WTC11 (cell line): Measurements from ENCODE around the gene NGRN. TPM values are rescaled to one million over a fixed set of nuclear protein-coding genes. Genes with fewer than 3 reads are reported as not detected.
A peak's percentile ranks its signal among the peaks of the same experiment; 100 is the strongest.

Source experiments
- ATAC-seq: fragments of 200-7000 bp; cut with Tn5 transposase; 2 replicates; pipeline ENCODE4 v1.10.0; 2021; ENCODE audit warnings: mild to moderate bottlenecking, moderate library complexity
- CTCF ChIA-PET: fragments of 300-600 bp; sonication (Branson Sonifier 250); formaldehyde crosslinking; loops from one replicate; lab custom pipeline; 2021; ENCODE audit warnings: antibody characterized with exemption; lab: Charles Lee
- POLR2A ChIA-PET: fragments of 350-600 bp; sonication (Branson Sonifier 250); formaldehyde crosslinking; loops from one replicate; lab custom pipeline; 2021; ENCODE audit warnings: antibody characterized with exemption; lab: Charles Lee
- DNase-seq: peaks from one replicate; pipeline ENCODE4 v3.0.0; 2021; ENCODE audit warnings: low spot score
- H3K27ac Mint-ChIP-seq: 2 replicates; pipeline ENCODE4 v1.8.0; 2021; ENCODE audit warnings: mixed read lengths
- H3K27me3 Mint-ChIP-seq: 2 replicates; pipeline ENCODE4 v1.8.0; 2021; ENCODE audit warnings: low read depth, mild to moderate bottlenecking, moderate library complexity, mixed read lengths
- H3K36me3 Mint-ChIP-seq: 2 replicates; pipeline ENCODE4 v1.8.0; 2021; ENCODE audit warnings: mixed read lengths
- H3K4me1 Mint-ChIP-seq: 2 replicates; pipeline ENCODE4 v1.8.0; 2022; ENCODE audit warnings: mixed read lengths
- H3K4me3 Mint-ChIP-seq: 2 replicates; pipeline ENCODE4 v1.8.0; 2021; ENCODE audit warnings: mild to moderate bottlenecking, moderate library complexity, mixed read lengths
- H3K9me3 Mint-ChIP-seq: 2 replicates; pipeline ENCODE4 v1.8.0; 2021; ENCODE audit warnings: mixed read lengths
- ATF1 ChIP-seq: sonication (generic); formaldehyde crosslinking; IDR thresholded peaks from 2 replicates; pipeline ENCODE4 v1.8.1; 2023; ENCODE audit warnings: mild to moderate bottlenecking, moderate library complexity, missing genetic modification reagents
- ERG ChIP-seq: fragments of 250-450 bp; sonication (Bioruptor Pico); IDR thresholded peaks from 2 replicates; pipeline ENCODE4 v1.8.0; 2021; ENCODE audit warnings: mild to moderate bottlenecking
- ETV6 ChIP-seq: sonication (generic); formaldehyde crosslinking; IDR thresholded peaks from 2 replicates; pipeline ENCODE4 v1.8.1; 2022; ENCODE audit warnings: mild to moderate bottlenecking, missing genetic modification reagents
- FOXJ3 ChIP-seq: sonication (generic); formaldehyde crosslinking; IDR thresholded peaks from 2 replicates; pipeline ENCODE4 v1.9.0; 2021; ENCODE audit warnings: missing genetic modification reagents, mild to moderate bottlenecking, borderline replicate concordance
- GRHL2 ChIP-seq: fragments of 250-450 bp; sonication (Bioruptor Pico); IDR thresholded peaks from 2 replicates; pipeline ENCODE4 v1.8.0; 2022; ENCODE audit warnings: mild to moderate bottlenecking, moderate library complexity; ENCODE audit not compliant: insufficient replicate concordance, severe bottlenecking
- HMGA2 ChIP-seq: fragments of 250-450 bp; sonication (Bioruptor Pico); IDR thresholded peaks from 2 replicates; pipeline ENCODE4 v1.4.0; 2021; ENCODE audit warnings: mild to moderate bottlenecking, moderate library complexity
- MXD4 ChIP-seq: fragments of 250-450 bp; sonication (Bioruptor Pico); IDR thresholded peaks from 2 replicates; pipeline ENCODE4 v1.8.0; 2021; ENCODE audit warnings: mild to moderate bottlenecking, moderate library complexity, borderline replicate concordance
- OVOL2 ChIP-seq: fragments of 250-450 bp; sonication (Bioruptor Pico); IDR thresholded peaks from 2 replicates; pipeline ENCODE4 v1.9.0; 2021; ENCODE audit warnings: mild to moderate bottlenecking, borderline replicate concordance
- STAT6 ChIP-seq: sonication (generic); formaldehyde crosslinking; conservative IDR thresholded peaks from 2 replicates; pipeline ENCODE4 v1.8.1; 2023; ENCODE audit warnings: mild to moderate bottlenecking, low read depth, missing genetic modification reagents, moderate library complexity
- TCF7 ChIP-seq: sonication (generic); formaldehyde crosslinking; IDR thresholded peaks from 2 replicates; pipeline ENCODE4 v1.8.0; 2022; ENCODE audit warnings: mild to moderate bottlenecking, low read depth, missing genetic modification reagents, moderate library complexity
- USF1 ChIP-seq: sonication (generic); formaldehyde crosslinking; IDR thresholded peaks from 2 replicates; pipeline ENCODE4 v1.8.0; 2022; ENCODE audit warnings: mild to moderate bottlenecking, missing genetic modification reagents
- ZNF423 ChIP-seq: fragments of 250-450 bp; sonication (Bioruptor Pico); IDR thresholded peaks from 2 replicates; pipeline ENCODE4 v2.1.2; 2022; ENCODE audit warnings: mild to moderate bottlenecking, moderate library complexity
- total RNA-seq: library from RNA; stranded (reverse); gene quantifications from 3 replicates; pipeline ENCODE4 v1.2.3, GENCODE V29; 2021
- TF ChIP-seq, protein P1 (sequence below): fragments of 250-450 bp; sonication (Bioruptor Pico); conservative IDR thresholded peaks from 2 replicates; pipeline ENCODE4 v1.9.0; 2021; ENCODE audit warnings: mild to moderate bottlenecking
- TF ChIP-seq, protein P2 (sequence below): sonication (generic); formaldehyde crosslinking; IDR thresholded peaks from 2 replicates; pipeline ENCODE4 v1.8.1; 2023; ENCODE audit warnings: mild to moderate bottlenecking, missing genetic modification reagents

Gene NGRN
- total RNA-seq, 1 experiment from 2014 or later = 77.8 TPM

GRCh38 chr15:90264671-90265070 lies 801 bp upstream of the NGRN start:
- H3K36me3 Mint-ChIP-seq = peaks cover 15% of the 10 kb centered on the region
- ATAC-seq = no peak
- no peak for DNase-seq
- no peaks in the 10 kb centered on the region for H3K9me3 Mint-ChIP-seq
- POLR2A ChIA-PET = no interaction called here
- H3K4me3 Mint-ChIP-seq = peak overlapping the region; percentile 95
- TF ChIP-seq USF1 (no peak), OVOL2 (CRISPR knock-in tag) (no peak), GRHL2 (no peak), STAT6 (CRISPR knock-in tag) (no peak), FOXJ3 (CRISPR knock-in tag) (no peak), HMGA2 (CRISPR knock-in tag) (no peak), ATF1 (CRISPR knock-in tag) (no peak), ZNF423 (CRISPR knock-in tag) (no peak)
- TF ChIP-seq, protein P1, sequence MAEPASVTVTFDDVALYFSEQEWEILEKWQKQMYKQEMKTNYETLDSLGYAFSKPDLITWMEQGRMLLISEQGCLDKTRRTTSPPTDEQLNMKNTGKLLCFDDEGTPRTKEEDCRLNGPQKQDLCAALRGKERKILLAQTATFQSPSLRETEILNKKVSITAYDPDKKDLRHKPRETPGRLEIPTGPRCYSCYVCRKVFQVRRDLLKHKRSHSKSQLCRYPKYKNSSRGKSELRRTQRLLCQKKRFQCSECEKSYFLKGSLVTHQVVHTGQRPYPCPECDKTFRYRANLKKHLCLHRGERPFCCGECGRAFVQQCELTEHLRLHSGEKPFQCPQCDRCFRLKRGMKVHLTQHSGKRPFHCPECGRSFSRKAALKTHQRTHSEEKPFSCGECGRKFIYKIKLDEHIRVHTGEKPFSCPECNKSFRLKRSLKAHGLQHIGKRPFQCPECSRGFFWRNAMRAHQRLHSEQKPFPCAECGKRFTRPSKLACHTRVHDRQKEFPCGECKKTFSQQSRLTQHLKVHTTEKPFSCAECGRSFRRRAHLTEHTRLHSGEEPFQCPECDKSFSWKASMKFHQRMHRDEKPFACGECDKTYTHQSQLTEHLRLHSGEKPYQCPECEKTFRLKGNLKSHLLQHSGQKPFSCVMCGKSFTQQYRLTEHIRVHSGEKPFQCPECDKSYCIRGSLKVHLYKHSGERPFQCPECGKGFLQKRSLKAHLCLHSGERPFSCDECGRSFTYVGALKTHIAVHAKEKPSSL (CRISPR knock-in tag) = no peak
- H3K4me1 Mint-ChIP-seq = peaks cover 38% of the 10 kb centered on the region
- peak overlapping the region; percentile 67 for H3K27ac Mint-ChIP-seq
- CTCF ChIA-PET = no interaction called here
- H3K27me3 Mint-ChIP-seq = no peaks in the 10 kb centered on the region

DNA sequence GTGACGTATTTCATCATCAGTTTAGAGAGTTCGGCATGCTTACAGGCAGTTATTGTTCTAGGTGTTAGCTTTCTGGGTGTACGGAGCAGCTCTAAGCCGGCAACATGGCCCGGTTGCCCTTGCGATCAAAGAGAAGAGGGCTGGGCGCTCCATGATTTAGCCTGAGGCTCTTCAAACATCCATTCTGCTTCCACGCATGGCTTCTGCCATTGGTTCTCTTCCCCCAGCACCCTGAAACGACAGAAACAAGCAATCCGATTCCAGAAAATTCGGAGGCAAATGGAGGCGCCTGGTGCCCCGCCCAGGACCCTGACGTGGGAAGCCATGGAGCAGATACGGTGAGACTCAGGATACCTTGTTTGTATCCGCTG lies 574 bp downstream of the NGRN start:
- CTCF ChIA-PET = interaction anchor here (0.6 to 1.0 kb wide), 4 partner anchors 32 to 123 kb away, joined by 3 to 10 read pairs (median 3); partner anchors contain the start of genes CIB1 and GDPGP1
- Mint-ChIP-seq H3K36me3 (peaks cover 28% of the 10 kb centered on the region), H3K4me3 (peak overlapping the region; percentile 95), H3K9me3 (no peaks in the 10 kb centered on the region), H3K27me3 (no peaks in the 10 kb centered on the region), H3K27ac (peak overlapping the region; percentile 97), H3K4me1 (peaks cover 40% of the 10 kb centered on the region)
- DNase-seq = peak; percentile 37
- POLR2A ChIA-PET = interaction anchor here (0.6 to 1.3 kb wide), 5 partner anchors 16 to 47 kb away, joined by 3 to 9 read pairs (median 3); partner anchors contain the start of genes CIB1, GDPGP1 and TTLL13
- TF ChIP-seq MXD4 (CRISPR knock-in tag) (no peak), USF1 (no peak), TCF7 (CRISPR knock-in tag) (0 out of 2 replicates have a peak, but pooled peaks have one; percentile 33), ETV6 (CRISPR knock-in tag) (no peak), ERG (no peak)
- TF ChIP-seq, protein P2, sequence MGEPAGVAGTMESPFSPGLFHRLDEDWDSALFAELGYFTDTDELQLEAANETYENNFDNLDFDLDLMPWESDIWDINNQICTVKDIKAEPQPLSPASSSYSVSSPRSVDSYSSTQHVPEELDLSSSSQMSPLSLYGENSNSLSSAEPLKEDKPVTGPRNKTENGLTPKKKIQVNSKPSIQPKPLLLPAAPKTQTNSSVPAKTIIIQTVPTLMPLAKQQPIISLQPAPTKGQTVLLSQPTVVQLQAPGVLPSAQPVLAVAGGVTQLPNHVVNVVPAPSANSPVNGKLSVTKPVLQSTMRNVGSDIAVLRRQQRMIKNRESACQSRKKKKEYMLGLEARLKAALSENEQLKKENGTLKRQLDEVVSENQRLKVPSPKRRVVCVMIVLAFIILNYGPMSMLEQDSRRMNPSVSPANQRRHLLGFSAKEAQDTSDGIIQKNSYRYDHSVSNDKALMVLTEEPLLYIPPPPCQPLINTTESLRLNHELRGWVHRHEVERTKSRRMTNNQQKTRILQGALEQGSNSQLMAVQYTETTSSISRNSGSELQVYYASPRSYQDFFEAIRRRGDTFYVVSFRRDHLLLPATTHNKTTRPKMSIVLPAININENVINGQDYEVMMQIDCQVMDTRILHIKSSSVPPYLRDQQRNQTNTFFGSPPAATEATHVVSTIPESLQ (CRISPR knock-in tag) = no peak
- ATAC-seq = peak; percentile 34
